Naive thymus-derived CD4-positive, alpha-beta T cell (primary cell): ENCODE data around the gene SORBS1. TPM values are rescaled to one million over a fixed set of nuclear protein-coding genes. Genes with fewer than 3 reads are reported as not detected.

ENCODE experiments used
- ATAC-seq: fragments of 150-1000 bp; cut with Tn5 transposase; 2 replicates; pipeline ENCODE4 v1.10.0; 2021; ENCODE audit warnings: mild to moderate bottlenecking, moderate library complexity
- CTCF ChIA-PET: fragments of 350-600 bp; sonication (Branson Sonifier 250); formaldehyde crosslinking; loops from one replicate; lab custom pipeline; 2021; ENCODE audit warnings: antibody characterized with exemption; lab: Charles Lee
- POLR2A ChIA-PET: fragments of 350-600 bp; sonication (Branson Sonifier 250); formaldehyde crosslinking; loops from one replicate; lab custom pipeline; 2021; ENCODE audit warnings: antibody characterized with exemption, inconsistent platforms; lab: Charles Lee
- DNase-seq, 9 donors: peaks; one replicate each; pipeline versions ENCODE4 v3.0.0 to v3.0.0-alpha.2; 2020 to 2022; ENCODE audit warnings: mixed read lengths in 1 of 9
- H3K27ac ChIP-seq: one replicate; pipeline ENCODE4 v1.7.0; 2013; ENCODE audit warnings: mild to moderate bottlenecking, low read depth, low read length, moderate library complexity
- H3K27me3 ChIP-seq, 2 donors: one replicate each; pipeline ENCODE4 v1.7.0; 2013; ENCODE audit warnings: low read length in 2 of 2, mild to moderate bottlenecking in 2 of 2, moderate library complexity in 2 of 2; ENCODE audit not compliant: control insufficient read depth in 2 of 2, insufficient read depth in 2 of 2
- H3K36me3 ChIP-seq, 3 experiments: 1 replicate in 2 of 3; 2 replicates in 1 of 3; pipeline ENCODE4 v1.7.0; 2013; ENCODE audit warnings: low read length in 3 of 3, mild to moderate bottlenecking in 3 of 3, moderate library complexity in 1 of 3; ENCODE audit not compliant: insufficient read depth in 3 of 3, control insufficient read depth in 2 of 3
- H3K4me1 ChIP-seq, 2 donors: one replicate each; pipeline ENCODE4 v1.7.0; 2013; ENCODE audit warnings: low read length in 2 of 2, mild to moderate bottlenecking in 2 of 2, moderate library complexity in 1 of 2; ENCODE audit not compliant: control insufficient read depth in 2 of 2, insufficient read depth in 2 of 2
- H3K4me3 ChIP-seq: 2 replicates; pipeline ENCODE4 v1.7.0; 2013; ENCODE audit warnings: mild to moderate bottlenecking, low read length
- H3K9me3 ChIP-seq, 3 experiments: 1 replicate in 2 of 3; 2 replicates in 1 of 3; pipeline ENCODE4 v1.7.0; 2013; ENCODE audit warnings: low read length in 3 of 3; ENCODE audit not compliant: control insufficient read depth in 2 of 3
- H3K27ac Mint-ChIP-seq, 9 donors: one replicate each; pipeline ENCODE4 v1.8.0; 2020 to 2022; ENCODE audit warnings: mixed read lengths in 9 of 9, mild to moderate bottlenecking in 8 of 9, moderate library complexity in 5 of 9, inconsistent platforms in 2 of 9
- H3K27me3 Mint-ChIP-seq, 5 donors: one replicate each; pipeline ENCODE4 v1.8.0; 2021 to 2022; ENCODE audit warnings: mixed read lengths in 5 of 5, mild to moderate bottlenecking in 1 of 5
- H3K36me3 Mint-ChIP-seq, 5 donors: one replicate each; pipeline ENCODE4 v1.8.0; 2020 to 2022; ENCODE audit warnings: mixed read lengths in 5 of 5, mild to moderate bottlenecking in 3 of 5, inconsistent platforms in 1 of 5
- H3K4me1 Mint-ChIP-seq, 7 donors: one replicate each; pipeline ENCODE4 v1.8.0; 2020 to 2022; ENCODE audit warnings: mixed read lengths in 7 of 7, mild to moderate bottlenecking in 3 of 7, inconsistent platforms in 1 of 7
- H3K4me3 Mint-ChIP-seq, 10 donors: one replicate each; pipeline ENCODE4 v1.8.0; 2020 to 2022; ENCODE audit warnings: mild to moderate bottlenecking in 10 of 10, mixed read lengths in 10 of 10, moderate library complexity in 6 of 10, inconsistent platforms in 2 of 10
- H3K9me3 Mint-ChIP-seq, 11 donors: one replicate each; pipeline ENCODE4 v1.8.0; 2020 to 2022; ENCODE audit warnings: mixed read lengths in 11 of 11, mild to moderate bottlenecking in 4 of 11, inconsistent platforms in 1 of 11, moderate library complexity in 1 of 11
- intact Hi-C, 2 donors: fragments of 100-400 bp; cut with micrococcal nuclease; formaldehyde crosslinking; loops; one replicate each; pipeline ENCODE4 v1.15.1; 2023
- polyA plus RNA-seq, 2 donors: library from polyadenylated mRNA; unstranded; fragments of 300-500 nt; fragmentation: Illumina TruSeq; gene quantifications; one replicate each; pipeline ENCODE4 v1.2.3, GENCODE V29; 2021
- total RNA-seq, 6 experiments: library from RNA in 5 of 6; stranded (reverse) in 5 of 6; gene quantifications; 1 replicate in 5 of 6; 2 replicates in 1 of 6; pipeline ENCODE4 v1.2.3 and lab custom pipeline; 2021 to 2026

Gene SORBS1
- total and polyA plus RNA-seq, 7 experiments from 2014 or later, result 0.58 to 1.9 (median 0.95) TPM

- Histone ChIP-seq H3K4me3 (no peak overlapping the region), H3K9me3 (no peaks in the 10 kb centered on the region), H3K27me3 (no peaks in the 10 kb centered on the region), H3K27ac (no peak overlapping the region), H3K36me3 (no peaks in the 10 kb centered on the region), H3K4me1 (no peaks in the 10 kb centered on the region)
- H3K4me1 Mint-ChIP-seq, result peaks cover 0 to 2% (median 0%) of the 10 kb centered on the region in 7 donors
- DNase-seq (no peak), ATAC-seq (no peak)
- H3K36me3 Mint-ChIP-seq, result no peaks in the 10 kb centered on the region
- no peak overlapping the region for H3K4me3 Mint-ChIP-seq
- H3K9me3 Mint-ChIP-seq, result peaks cover 0 to 2% (median 0%) of the 10 kb centered on the region in 11 donors
- H3K27ac Mint-ChIP-seq, result no peak overlapping the region
- ChIA-PET POLR2A (no interaction called here), CTCF (no interaction called here)
- intact Hi-C loops, result no loop called here
- peaks cover 0 to 4% (median 0%) of the 10 kb centered on the region in 5 donors for H3K27me3 Mint-ChIP-seq
Measured at GRCh38 chr10:95477175-95477520, 84.0 kb downstream of the SORBS1 start.

- POLR2A ChIA-PET, result no interaction called here
- CTCF ChIA-PET, result no interaction called here
Measured at GRCh38 chr10:95476469-95477174, 84.5 kb downstream of the SORBS1 start.

GRCh38 chr10:95475827-95476468, 85.2 kb downstream of the SORBS1 start:
- intact Hi-C loops, result no loop called here

More at GRCh38 chr10:95476469-95477174, 84.5 kb downstream of the SORBS1 start:
- no peak overlapping the region for H3K27ac ChIP-seq
- no peaks in the 10 kb centered on the region for H3K9me3 ChIP-seq
- H3K36me3 ChIP-seq, result no peaks in the 10 kb centered on the region
- Mint-ChIP-seq H3K4me3 (no peak overlapping the region), H3K36me3 (no peaks in the 10 kb centered on the region), H3K27ac (no peak overlapping the region), H3K9me3 (peaks cover 0 to 2% (median 0%) of the 10 kb centered on the region in 11 donors), H3K27me3 (peaks cover 0 to 4% (median 0%) of the 10 kb centered on the region in 5 donors), H3K4me1 (peaks cover 0 to 2% (median 0%) of the 10 kb centered on the region in 7 donors)
- no peak for DNase-seq
- H3K27me3 ChIP-seq, result no peaks in the 10 kb centered on the region
- no peaks in the 10 kb centered on the region for H3K4me1 ChIP-seq
- no peak overlapping the region for H3K4me3 ChIP-seq
- no peak for ATAC-seq
- intact Hi-C loops, result no loop called here

GRCh38 chr10:95475003-95475383, 86.2 kb downstream of the SORBS1 start:
- Histone ChIP-seq H3K4me1 (no peaks in the 10 kb centered on the region), H3K27me3 (no peaks in the 10 kb centered on the region), H3K9me3 (no peaks in the 10 kb centered on the region), H3K4me3 (no peak overlapping the region), H3K36me3 (no peaks in the 10 kb centered on the region), H3K27ac (no peak overlapping the region)
- H3K27me3 Mint-ChIP-seq, result peaks cover 0 to 4% (median 2%) of the 10 kb centered on the region in 5 donors
- H3K9me3 Mint-ChIP-seq, result peaks cover 0 to 2% (median 0%) of the 10 kb centered on the region in 11 donors
- no peak for ATAC-seq
- no peak for DNase-seq
- no peaks in the 10 kb centered on the region for H3K36me3 Mint-ChIP-seq
- no peak overlapping the region for H3K27ac Mint-ChIP-seq
- CTCF ChIA-PET, result interaction anchor here (0.7 kb wide), 1 partner anchor 118 kb away, joined by 3 read pairs; no protein-coding TSS in a partner anchor
- POLR2A ChIA-PET, result no interaction called here
- no peaks in the 10 kb centered on the region for H3K4me1 Mint-ChIP-seq
- no peak overlapping the region for H3K4me3 Mint-ChIP-seq
- intact Hi-C loops, result no loop called here

More at GRCh38 chr10:95475827-95476468, 85.2 kb downstream of the SORBS1 start:
- peaks cover 0 to 4% (median 0%) of the 10 kb centered on the region in 5 donors for H3K27me3 Mint-ChIP-seq
- Histone ChIP-seq H3K4me1 (no peaks in the 10 kb centered on the region), H3K9me3 (no peaks in the 10 kb centered on the region), H3K36me3 (no peaks in the 10 kb centered on the region), H3K4me3 (no peak overlapping the region), H3K27me3 (no peaks in the 10 kb centered on the region), H3K27ac (no peak overlapping the region)
- peaks cover 0 to 2% (median 0%) of the 10 kb centered on the region in 11 donors for H3K9me3 Mint-ChIP-seq
- no peaks in the 10 kb centered on the region for H3K36me3 Mint-ChIP-seq
- DNase-seq (no peak), ATAC-seq (no peak)
- H3K27ac Mint-ChIP-seq, result no peak overlapping the region
- no peak overlapping the region for H3K4me3 Mint-ChIP-seq
- H3K4me1 Mint-ChIP-seq, result no peaks in the 10 kb centered on the region
- ChIA-PET POLR2A (no interaction called here), CTCF (no interaction called here)

- no peaks in the 10 kb centered on the region for H3K36me3 Mint-ChIP-seq
- H3K9me3 Mint-ChIP-seq, result peaks cover 0 to 2% (median 0%) of the 10 kb centered on the region in 11 donors
- Histone ChIP-seq H3K9me3 (no peaks in the 10 kb centered on the region), H3K27me3 (no peaks in the 10 kb centered on the region), H3K4me3 (no peak overlapping the region), H3K36me3 (no peaks in the 10 kb centered on the region), H3K27ac (no peak overlapping the region), H3K4me1 (no peaks in the 10 kb centered on the region)
- ATAC-seq, result no peak
- H3K27ac Mint-ChIP-seq, result no peak overlapping the region
- no peak overlapping the region for H3K4me3 Mint-ChIP-seq
- peaks cover 0 to 8% (median 0%) of the 10 kb centered on the region in 5 donors for H3K27me3 Mint-ChIP-seq
- ChIA-PET POLR2A (no interaction called here), CTCF (interaction anchor here (0.6 to 0.7 kb wide), 2 partner anchors 119 to 137 kb away, joined by 3 read pairs; no protein-coding TSS in a partner anchor)
- no peak for DNase-seq
- intact Hi-C loops, result no loop called here
- no peaks in the 10 kb centered on the region for H3K4me1 Mint-ChIP-seq
Measured at GRCh38 chr10:95474228-95475002, 86.8 kb downstream of the SORBS1 start.

- H3K27ac Mint-ChIP-seq, result no peak overlapping the region
- peaks cover 0 to 16% (median 5%) of the 10 kb centered on the region in 5 donors for H3K27me3 Mint-ChIP-seq
- no peaks in the 10 kb centered on the region for H3K4me1 Mint-ChIP-seq
Measured at GRCh38 chr10:95472304-95473088, 88.7 kb downstream of the SORBS1 start.

More at GRCh38 chr10:95472304-95473088, 88.7 kb downstream of the SORBS1 start:
- no peak for DNase-seq
- H3K36me3 ChIP-seq, result no peaks in the 10 kb centered on the region
- no peak overlapping the region for H3K4me3 ChIP-seq
- intact Hi-C loops, result no loop called here
- no peaks in the 10 kb centered on the region for H3K36me3 Mint-ChIP-seq
- ChIA-PET POLR2A (no interaction called here), CTCF (no interaction called here)
- H3K27ac ChIP-seq, result no peak overlapping the region
- no peak for ATAC-seq
- H3K9me3 ChIP-seq, result no peaks in the 10 kb centered on the region
- no peaks in the 10 kb centered on the region for H3K27me3 ChIP-seq
- no peaks in the 10 kb centered on the region for H3K4me1 ChIP-seq
- H3K9me3 Mint-ChIP-seq, result peaks cover 0 to 2% (median 0%) of the 10 kb centered on the region in 11 donors
- H3K4me3 Mint-ChIP-seq, result no peak overlapping the region
